ENCODE data around the gene LAMC3. TPM values are rescaled to one million over a fixed set of nuclear protein-coding genes. Genes with fewer than 3 reads are reported as not detected.

The LAMC3 gene
- total RNA-seq, 1 experiment from 2014 or later: 0.36 TPM

DNA sequence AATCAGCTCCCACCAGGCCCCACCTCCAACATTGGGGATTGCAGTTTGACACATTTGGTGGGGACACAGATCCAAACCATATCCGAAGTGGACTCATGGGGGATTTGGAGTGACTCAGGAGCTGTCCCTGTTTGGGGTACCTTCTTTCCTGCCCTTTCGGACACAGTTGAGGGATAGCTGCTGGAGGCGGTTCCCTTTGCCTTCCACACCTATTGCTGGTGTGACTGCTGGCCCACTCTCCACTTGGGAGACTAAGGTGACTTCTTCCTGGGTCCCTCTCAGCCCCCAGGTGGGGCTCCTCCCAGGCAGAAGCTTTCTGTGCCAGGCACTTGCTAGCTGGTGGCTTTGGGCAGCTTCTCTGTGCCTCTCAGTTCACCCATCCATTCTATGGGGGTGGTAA, 26.6 kb downstream of the LAMC3 start:
- H3K27ac Mint-ChIP-seq (ENCODE audit: unreplicated experiment): no peak overlapping the region
- BruUV-seq (replicated peaks): no TSS peak

DNA sequence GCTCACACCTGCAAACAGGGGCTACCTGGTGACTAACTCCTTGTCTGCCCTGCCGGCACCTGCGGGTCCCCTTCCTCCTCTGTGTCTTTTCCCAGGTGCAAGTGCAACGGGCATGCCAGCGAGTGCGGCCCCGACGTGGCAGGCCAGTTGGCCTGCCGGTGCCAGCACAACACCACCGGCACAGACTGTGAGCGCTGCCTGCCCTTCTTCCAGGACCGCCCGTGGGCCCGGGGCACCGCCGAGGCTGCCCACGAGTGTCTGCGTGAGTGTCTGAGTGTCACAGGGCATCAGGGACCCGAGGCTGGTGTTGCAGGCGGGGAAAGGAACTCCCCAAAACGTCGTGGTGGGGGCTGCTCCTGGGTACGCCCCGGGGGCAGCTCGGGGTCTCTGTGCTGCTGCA, 27.1 kb downstream of the LAMC3 start:
- peaks cover 5% of the 10 kb centered on the region for H3K4me1 Mint-ChIP-seq (ENCODE audit: low read depth, unreplicated experiment)
- H3K36me3 Mint-ChIP-seq (ENCODE audit: insufficient read depth, unreplicated experiment): no peaks in the 10 kb centered on the region
- Histone ChIP-seq H3K4me1 (no peaks in the 10 kb centered on the region), H3K27me3 (replicated peaks; ENCODE audit: control insufficient read depth, insufficient read depth, low read length) (no peaks in the 10 kb centered on the region), H3K9me3 (no peaks in the 10 kb centered on the region), H3K4me3 (ENCODE audit: low read depth, low read length) (no peak overlapping the region), H3K36me3 (ENCODE audit: control insufficient read depth, insufficient read depth, low read length) (no peaks in the 10 kb centered on the region)
- H3K27me3 Mint-ChIP-seq (ENCODE audit: insufficient read depth, unreplicated experiment): peaks cover 28% of the 10 kb centered on the region
- intact Hi-C loops (cut with micrococcal nuclease; ENCODE audit: unreplicated experiment): no loop called here
- TF ChIP-seq, protein P1, sequence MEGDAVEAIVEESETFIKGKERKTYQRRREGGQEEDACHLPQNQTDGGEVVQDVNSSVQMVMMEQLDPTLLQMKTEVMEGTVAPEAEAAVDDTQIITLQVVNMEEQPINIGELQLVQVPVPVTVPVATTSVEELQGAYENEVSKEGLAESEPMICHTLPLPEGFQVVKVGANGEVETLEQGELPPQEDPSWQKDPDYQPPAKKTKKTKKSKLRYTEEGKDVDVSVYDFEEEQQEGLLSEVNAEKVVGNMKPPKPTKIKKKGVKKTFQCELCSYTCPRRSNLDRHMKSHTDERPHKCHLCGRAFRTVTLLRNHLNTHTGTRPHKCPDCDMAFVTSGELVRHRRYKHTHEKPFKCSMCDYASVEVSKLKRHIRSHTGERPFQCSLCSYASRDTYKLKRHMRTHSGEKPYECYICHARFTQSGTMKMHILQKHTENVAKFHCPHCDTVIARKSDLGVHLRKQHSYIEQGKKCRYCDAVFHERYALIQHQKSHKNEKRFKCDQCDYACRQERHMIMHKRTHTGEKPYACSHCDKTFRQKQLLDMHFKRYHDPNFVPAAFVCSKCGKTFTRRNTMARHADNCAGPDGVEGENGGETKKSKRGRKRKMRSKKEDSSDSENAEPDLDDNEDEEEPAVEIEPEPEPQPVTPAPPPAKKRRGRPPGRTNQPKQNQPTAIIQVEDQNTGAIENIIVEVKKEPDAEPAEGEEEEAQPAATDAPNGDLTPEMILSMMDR (IDR thresholded peaks at IDR 0.05; ENCODE audit: insufficient read depth in 1 of 2, low read depth in 1 of 2, low read length in 1 of 2, severe bottlenecking in 1 of 2, unreplicated experiment in 1 of 2): no peak
- no TSS peak for BruUV-seq (replicated peaks)
- H3K4me3 Mint-ChIP-seq (ENCODE audit: unreplicated experiment): no peak overlapping the region
- H3K27ac Mint-ChIP-seq (ENCODE audit: unreplicated experiment): no peak overlapping the region
- CTCF ChIA-PET: no interaction called here
- no peak for DNase-seq
- POLR2A ChIA-PET: no interaction called here
- no peaks in the 10 kb centered on the region for H3K9me3 Mint-ChIP-seq (ENCODE audit: unreplicated experiment)

More for the DNA sequence above, 26.6 kb downstream of the LAMC3 start:
- DNase-seq: no peak
- H3K36me3 Mint-ChIP-seq (ENCODE audit: insufficient read depth, unreplicated experiment): no peaks in the 10 kb centered on the region
- POLR2A ChIA-PET: no interaction called here
- H3K27me3 Mint-ChIP-seq (ENCODE audit: insufficient read depth, unreplicated experiment): peaks cover 25% of the 10 kb centered on the region
- no peak overlapping the region for H3K4me3 Mint-ChIP-seq (ENCODE audit: unreplicated experiment)
- CTCF ChIA-PET: no interaction called here
- peaks cover 5% of the 10 kb centered on the region for H3K4me1 Mint-ChIP-seq (ENCODE audit: low read depth, unreplicated experiment)
- H3K9me3 ChIP-seq: no peaks in the 10 kb centered on the region
- no peak overlapping the region for H3K4me3 ChIP-seq (ENCODE audit: low read depth, low read length)
- no peaks in the 10 kb centered on the region for H3K27me3 ChIP-seq (replicated peaks; ENCODE audit: control insufficient read depth, insufficient read depth, low read length)
- TF ChIP-seq, protein P1 (IDR thresholded peaks at IDR 0.05; ENCODE audit: insufficient read depth in 1 of 2, low read depth in 1 of 2, low read length in 1 of 2, severe bottlenecking in 1 of 2, unreplicated experiment in 1 of 2): no peak
- no peaks in the 10 kb centered on the region for H3K4me1 ChIP-seq
- no peaks in the 10 kb centered on the region for H3K9me3 Mint-ChIP-seq (ENCODE audit: unreplicated experiment)
- H3K36me3 ChIP-seq (ENCODE audit: control insufficient read depth, insufficient read depth, low read length): no peaks in the 10 kb centered on the region
- intact Hi-C loops (cut with micrococcal nuclease; ENCODE audit: unreplicated experiment): no loop called here

DNA sequence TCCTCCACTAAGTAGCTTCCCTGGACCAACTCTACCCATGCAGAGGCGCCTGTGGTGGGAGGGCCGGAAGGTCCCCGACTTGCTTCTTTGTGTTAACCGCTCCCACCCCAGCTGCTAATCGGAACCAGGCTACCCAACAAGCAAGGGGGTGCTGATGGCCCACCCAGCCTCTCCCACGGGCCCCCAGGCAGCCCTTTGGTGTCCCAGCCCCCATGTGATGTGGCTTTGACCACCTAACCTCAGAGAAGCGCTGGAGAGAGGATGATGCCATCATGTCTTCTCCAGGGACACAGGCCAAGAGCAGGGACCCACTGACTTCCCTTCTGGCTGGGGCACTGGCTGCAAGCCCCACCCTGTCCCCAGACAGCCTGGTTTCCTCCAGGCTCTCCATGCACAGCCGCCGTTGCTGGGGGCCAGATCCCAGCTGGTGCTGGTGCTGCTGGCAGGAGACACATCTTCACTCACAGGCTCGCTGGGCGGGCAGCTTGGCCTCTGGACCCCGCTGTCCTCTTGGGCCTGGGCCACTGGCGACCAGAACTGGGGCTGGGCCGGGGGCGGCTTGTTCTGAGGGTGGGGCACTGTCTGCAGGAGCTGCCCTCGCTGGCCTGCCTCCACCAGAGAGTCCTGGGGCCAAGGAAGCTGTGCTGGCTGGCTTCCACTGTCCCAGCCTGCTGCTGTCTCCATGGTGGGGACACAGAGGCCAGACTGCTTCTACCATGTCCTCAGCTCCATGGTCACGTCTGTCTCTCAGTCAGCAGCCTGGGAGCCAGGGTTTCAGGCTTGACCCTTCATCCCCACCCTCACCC, 27.8 kb downstream of the LAMC3 start:
- peaks cover 28% of the 10 kb centered on the region for H3K27me3 Mint-ChIP-seq (ENCODE audit: insufficient read depth, unreplicated experiment)
- no peaks in the 10 kb centered on the region for H3K9me3 ChIP-seq
- H3K36me3 ChIP-seq (ENCODE audit: control insufficient read depth, insufficient read depth, low read length): no peaks in the 10 kb centered on the region
- H3K36me3 Mint-ChIP-seq (ENCODE audit: insufficient read depth, unreplicated experiment): no peaks in the 10 kb centered on the region
- H3K27me3 ChIP-seq (replicated peaks; ENCODE audit: control insufficient read depth, insufficient read depth, low read length): no peaks in the 10 kb centered on the region
- no peaks in the 10 kb centered on the region for H3K4me1 ChIP-seq
- ChIA-PET POLR2A (no interaction called here), CTCF (no interaction called here)
- H3K9me3 Mint-ChIP-seq (ENCODE audit: unreplicated experiment): no peaks in the 10 kb centered on the region
- H3K4me3 ChIP-seq (ENCODE audit: low read depth, low read length): no peak overlapping the region
- H3K4me1 Mint-ChIP-seq (ENCODE audit: low read depth, unreplicated experiment): peaks cover 5% of the 10 kb centered on the region
- H3K4me3 Mint-ChIP-seq (ENCODE audit: unreplicated experiment): no peak overlapping the region
- BruUV-seq (replicated peaks): no TSS peak
- H3K27ac Mint-ChIP-seq (ENCODE audit: unreplicated experiment): no peak overlapping the region
- intact Hi-C loops (cut with micrococcal nuclease; ENCODE audit: unreplicated experiment): no loop called here
- DNase-seq: no peak
- TF ChIP-seq, protein P1 (IDR thresholded peaks at IDR 0.05; ENCODE audit: insufficient read depth in 1 of 2, low read depth in 1 of 2, low read length in 1 of 2, severe bottlenecking in 1 of 2, unreplicated experiment in 1 of 2): no peak
